ENCODE measurements around the gene EXOC6B.

Gene EXOC6B

DNA sequence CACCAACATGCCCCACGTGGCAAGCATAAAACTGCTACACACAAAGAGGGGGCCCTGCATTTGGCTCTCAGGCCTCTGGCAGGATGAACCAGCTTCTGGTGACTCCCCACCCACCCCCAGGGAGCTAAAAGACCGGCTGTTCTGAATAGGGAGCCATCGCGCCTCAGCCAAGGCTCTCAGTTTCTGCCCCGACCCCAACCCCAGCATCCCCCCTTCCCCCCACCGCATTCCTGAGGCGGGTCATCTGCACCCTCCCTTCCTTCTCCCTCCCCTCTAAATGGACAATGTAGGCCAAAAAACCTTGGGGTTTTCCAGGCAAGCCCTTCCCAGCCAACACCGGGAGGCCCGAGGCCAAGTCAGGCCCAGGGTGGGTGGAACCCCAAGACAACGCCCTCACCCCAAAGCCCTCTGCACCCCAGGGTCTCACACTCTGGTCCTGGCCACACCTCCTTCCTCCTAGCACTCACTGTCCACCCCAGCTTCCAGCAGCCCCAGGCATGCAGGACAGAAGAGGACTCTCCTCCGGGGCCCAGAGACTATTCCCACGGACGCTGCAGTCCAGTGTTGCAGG, 683.9 kb downstream of the EXOC6B start:
- DNase-seq: no peak

DNA sequence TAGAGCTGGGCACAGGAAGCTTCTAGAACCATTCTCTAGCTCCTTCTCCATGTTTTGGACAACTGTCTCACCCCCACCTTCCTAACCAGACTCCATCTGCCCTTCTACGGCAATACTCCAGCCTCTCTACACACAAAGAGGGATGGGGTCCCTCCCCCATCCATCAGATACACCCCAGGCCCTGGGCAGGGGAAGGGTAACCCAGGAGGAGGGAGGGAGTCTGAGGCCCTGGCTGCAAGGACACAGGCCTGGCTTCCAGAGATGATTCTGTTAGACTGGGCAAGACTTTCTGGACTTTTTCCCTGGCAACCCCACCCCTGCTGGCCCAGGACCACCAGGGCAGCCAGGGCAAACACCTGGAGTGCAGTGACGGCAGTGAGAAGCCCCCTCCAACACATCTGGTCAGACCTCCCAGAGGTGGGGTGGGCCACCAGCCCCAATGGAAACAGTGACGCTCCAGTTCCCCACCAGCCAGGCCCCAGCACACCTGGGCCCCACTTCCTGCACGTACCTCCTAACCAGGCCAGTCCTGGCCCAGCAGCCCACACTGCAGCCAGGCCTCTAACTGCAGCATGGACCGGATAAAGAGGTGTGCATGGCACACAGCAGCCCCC, 684.7 kb downstream of the EXOC6B start:
- no peak for DNase-seq

DNA sequence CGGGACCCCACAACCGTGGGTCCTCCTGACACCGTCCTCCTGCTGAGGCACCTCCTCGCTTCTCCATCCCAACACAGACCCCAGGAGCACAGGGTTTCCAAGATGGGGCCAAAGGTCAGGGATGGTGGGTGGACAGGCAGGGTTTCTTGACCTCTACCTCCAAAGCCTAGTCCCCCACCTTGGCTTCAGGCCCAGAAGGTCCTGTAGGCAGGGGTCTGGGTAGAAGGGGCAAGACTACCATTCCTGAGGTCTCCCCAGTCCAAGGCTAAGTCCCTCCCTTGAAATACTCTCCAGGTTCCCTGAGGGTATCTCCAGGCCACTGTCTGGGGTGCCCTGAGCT, 685.2 kb downstream of the EXOC6B start:
- DNase-seq: no peak

DNA sequence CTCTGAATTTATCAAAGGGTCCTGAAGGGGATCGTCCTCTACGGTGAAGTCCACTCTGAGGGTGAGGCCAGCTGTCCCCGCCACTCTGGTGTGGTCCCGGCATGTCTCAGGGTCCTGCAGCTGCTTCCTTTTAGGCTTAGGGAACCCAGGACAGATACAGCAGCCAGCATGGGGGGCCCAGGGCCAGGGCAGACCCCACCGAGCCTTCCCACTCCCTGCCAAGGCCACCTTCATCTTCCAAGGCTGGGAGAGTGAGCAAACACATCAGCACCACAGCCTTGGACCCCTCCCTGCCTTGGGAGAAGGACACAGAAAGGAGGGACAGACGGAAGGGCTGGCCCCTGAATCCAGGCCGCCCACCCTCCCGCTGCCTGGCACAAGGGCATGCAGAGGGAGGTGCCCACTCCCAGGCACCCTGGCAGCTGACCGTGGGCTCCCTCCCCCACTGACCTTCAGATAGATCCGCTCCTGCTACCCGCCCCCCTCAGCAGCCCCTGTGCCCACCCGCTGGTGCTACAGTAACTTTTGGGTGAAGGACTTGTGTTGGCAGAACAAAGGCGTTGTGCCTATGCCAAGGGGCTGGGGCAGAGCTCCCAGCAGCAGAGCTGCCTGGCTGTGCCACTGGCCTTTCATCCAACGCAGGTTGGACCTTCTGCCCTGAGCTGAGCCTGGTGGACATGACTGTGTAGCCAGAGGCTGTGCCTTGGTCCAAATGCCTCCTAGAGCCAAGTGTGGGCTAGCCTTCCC, 685.8 kb downstream of the EXOC6B start:
- no peak for DNase-seq

DNA sequence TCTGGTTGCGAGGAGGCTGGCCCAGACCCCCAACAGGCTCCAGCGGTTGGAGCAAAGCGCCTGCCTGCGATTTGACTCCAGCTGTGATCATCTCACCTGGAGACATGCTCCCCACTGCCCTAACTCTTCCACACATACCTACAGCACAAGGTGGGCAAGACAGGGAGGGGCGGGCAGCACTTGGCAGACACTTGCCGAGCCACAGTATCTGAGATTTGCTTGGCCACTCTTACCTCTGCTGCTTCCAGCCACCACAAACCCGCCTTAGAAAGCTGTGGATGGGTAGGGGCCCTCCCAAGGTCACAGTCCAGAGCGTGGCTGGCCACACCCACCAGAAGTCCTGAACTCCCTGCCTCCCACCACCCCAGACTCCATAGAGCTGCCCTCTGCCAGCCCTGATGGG, 686.4 kb downstream of the EXOC6B start:
- DNase-seq: no peak

DNA sequence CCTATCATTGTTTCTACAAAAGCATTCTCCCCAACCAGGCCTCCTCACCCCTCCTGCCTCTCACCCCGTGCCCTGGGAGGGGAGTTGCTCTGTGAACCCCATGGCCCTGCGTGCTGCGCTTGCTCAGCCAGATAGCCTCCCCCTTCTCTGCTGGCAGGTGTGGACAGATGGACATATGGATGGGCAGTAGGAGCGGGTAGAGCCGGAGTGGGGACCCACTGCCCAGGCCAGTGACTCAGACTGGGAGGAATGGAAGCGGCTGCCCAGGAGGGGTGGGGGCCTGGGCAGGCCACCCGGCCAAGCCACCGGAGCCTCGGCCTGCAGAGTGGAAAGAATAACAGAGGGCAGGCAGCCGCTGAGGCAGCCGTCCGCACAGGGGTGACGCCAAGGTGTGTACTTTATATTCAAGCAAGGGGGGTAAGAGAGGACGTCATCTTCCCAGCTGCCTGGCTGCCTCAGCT, 686.9 kb downstream of the EXOC6B start:
- no peak for DNase-seq

DNA sequence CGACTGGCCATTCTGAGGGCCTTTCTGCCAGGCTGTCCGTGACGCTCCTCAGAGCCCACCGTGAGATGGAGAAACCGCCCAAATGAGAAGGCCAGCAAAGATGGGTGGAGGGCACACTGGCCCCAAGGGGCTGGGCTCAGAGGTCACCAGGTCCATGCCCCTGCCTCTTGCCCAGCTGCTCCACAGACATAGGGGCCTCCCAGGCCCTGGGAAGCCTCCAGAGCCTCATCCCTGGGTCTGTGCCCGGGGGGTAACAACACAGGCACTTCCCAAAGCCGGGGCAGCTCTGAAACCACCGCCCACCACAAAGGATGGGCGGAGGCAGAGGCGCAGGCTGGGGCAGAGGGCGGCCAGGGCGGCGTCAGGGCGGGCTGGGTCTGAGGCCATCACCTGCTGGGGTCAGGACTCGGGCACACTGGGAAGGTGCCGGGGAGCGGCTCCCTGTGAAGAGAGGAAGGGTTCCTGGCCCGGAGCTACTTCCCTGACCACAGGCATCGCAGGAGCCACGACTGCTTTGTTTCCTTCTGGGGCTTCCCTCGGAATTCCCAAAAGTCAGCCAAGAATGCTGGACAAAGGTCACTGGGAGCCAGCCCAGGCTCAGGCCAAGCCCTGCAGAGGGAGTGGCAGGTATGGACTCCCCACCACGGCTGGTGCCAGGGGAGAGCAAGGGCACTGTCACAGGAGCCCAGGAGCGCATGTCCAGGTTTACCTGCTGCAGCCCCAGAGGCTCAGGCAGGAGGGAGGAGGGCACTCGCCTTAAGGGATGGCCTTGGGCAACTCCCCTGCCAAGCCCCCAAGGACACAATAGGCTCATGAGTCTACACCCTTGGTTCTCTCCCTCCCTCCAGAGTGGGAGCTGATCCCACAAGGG, 687.6 kb downstream of the EXOC6B start:
- no peak for DNase-seq

DNA sequence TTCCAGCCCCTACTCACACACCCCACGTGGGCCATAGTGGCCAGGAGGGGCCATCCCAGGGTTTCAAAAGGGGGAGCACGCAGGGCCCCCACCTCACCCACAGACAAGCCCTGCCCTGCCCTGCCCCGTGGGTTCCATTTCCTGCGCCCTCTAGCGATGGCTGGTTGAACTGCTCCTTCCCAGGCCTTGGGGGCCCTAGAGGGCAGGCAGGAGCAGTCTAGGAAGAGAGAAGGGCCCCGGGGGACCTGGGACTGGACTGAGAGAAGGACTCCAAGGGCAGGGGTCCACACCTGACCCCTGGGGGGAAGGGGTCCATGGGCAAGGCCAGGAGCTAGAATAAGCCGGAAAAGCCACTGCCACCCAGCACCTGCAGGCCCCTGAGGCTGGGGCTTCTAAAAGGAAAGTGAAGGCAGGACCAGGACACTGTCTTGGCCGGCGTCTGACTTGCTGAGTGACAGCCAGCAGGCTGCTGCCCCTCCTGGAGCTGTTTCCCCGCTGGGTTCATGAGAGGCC, 688.3 kb downstream of the EXOC6B start:
- no peak for DNase-seq

DNA sequence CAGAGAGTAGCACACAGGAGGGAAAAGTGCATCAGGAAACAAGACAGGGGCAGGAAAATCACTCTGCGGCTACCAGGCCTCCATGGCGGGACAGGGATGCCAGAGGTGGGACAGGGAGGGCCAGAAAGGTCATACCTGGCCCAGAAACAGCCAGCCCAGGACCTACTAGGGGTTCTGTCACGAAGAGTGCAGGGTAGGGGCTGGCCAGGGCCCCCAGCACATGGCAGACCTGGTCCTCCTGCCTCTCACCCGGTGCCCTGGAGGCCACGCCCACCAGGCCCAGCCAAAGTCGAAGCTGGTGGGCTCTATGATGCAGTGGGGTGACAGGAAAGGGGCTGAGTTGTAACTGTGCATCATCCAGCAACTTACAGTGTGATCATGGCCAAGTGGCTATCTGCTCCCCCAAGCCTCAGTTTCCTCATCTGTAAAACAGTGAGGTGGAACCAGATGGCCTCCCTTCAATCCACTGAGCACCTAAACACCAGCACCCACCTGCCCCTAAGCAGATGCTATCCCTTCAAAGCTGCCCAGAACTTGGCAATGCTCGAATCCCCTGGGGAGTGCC, 688.8 kb downstream of the EXOC6B start:
- DNase-seq: no peak

DNA sequence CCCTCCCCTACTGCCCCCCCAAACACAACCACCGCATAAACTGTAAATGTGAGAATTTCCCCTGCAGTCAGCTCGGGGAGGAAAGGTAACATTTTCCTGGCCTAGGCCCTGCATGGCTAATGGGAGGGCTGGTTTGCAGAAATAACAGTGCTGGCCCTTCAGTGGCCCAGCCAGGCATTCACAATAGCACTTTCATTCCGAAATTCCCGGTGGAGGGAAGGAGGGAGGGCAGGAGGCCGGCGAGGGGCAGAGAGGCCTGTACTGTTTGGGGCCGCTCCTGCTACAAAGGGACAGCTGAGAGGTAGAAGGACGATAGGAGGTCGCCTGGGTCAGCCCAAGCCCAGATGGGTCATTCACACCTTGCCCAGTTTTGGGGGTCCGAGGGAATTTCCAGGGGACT, 689.5 kb downstream of the EXOC6B start:
- no peak for DNase-seq

DNA sequence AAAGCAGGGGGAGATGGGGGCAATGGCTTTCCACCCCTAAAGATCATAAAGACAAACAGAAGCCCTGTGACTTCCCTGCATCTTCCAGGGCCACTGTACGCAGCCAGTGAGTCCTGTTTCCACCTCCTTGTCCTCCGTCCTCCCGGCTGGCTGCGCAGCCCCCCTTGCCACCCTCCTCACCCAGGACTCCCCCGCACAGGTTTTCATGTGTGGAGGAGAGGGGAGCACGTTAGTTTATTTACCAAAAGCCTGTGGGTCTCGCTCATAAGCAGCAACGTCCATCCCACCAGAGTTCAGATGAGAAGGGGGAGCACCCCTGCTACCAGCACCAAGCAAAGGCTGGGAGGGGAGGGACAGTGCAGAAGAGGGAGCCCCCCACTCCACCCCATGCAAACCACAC, 689.9 kb downstream of the EXOC6B start:
- no peak for DNase-seq

DNA sequence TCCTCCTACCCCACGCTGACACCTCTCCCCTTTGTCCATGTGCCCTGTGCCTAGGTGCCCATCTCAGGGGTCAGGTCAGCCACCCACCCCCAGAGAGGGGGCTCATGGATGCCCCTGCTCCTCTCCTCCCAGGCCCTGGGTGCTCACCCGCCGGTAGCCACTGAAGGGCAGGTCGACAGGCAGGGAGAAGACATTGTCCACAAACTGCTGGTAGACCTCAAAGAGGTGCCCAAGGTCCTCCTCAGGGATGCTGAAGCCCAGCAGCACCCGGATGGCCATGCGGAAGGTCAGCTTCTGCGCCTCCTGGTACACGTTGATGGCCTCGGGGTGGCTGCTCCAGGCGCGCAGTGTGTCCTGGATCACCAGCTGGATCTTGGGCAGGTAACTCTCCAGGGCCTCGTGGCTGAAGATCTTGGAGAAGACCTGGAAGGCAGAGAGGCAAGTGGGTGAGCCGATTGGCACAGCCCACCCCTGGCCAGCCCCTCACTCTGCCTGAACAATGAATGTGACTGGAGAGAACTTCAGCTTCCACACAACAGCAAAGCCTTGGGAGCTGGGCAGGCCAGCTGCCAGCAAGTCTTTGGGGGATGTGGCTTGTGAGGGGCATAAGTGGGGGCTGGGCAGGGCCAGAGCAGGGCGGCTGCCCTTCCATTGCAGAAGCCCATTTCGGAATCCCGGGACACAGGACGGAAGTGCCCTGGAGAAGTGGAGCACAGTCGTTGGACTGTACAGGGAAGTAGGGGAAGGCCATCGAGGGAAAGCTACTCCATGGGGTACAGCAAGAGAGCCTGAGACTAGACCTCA, 690.6 kb downstream of the EXOC6B start:
- DNase-seq: no peak

DNA sequence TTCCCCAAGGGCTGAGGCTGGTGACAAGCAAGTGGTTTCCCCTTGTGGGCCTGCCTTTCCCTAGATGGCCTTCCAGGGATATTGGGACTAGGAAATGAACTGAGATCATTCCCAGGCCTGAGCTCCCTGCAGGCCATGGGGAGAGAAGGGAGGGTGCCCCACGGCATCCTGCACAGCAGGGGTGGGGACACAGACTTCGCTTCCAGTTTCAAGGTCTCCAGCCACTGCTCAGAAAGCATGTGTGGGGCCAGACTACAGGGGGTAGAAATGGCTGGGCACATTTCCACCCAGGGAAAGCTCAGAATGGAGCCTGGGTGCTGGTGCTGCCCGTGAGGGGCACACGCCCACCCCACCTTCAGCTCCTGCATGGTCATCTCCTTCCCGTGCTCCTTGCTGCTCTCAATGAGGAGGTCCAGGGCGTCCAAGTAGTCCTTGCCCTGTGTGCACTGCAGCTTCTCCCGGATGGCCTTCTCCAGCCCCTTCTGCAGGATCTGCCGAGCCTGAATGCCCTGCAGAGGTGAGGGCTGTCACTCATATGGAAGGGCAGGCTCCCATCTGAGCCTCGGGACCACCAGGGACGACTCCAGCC, 691.3 kb downstream of the EXOC6B start:
- DNase-seq: no peak

DNA sequence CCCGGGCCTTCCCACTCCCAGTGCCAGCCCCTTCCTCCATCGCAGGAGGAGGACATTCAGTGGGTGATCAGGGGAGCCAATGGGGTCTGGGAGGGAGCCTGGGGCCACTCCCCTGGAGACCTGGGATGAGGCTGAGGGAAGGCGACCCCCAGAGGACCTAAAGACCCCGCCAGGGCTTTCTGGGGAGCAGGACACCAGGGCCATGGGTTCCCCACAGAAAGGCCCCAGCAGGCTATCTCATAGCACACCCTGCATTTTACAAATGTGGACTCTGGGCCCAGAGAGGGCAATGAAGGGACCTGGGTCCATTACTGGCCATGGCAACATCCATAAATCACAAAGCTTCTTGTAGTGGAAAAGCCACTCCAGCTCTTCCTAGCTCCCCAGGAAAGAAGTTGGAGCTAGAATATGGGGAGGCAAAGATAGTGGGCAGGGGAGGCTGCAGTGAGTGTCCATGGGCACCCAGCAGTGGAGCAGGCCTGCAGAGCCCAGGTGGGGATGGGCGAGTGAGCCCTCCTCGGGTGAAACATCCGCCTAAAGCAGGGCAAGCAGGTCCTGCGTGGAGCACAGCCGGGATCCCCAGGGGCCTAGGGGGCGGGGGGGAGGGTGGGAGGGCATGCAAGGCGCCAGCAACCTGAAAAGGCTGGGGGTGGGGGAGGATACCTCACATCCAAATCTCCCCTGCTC, 692.0 kb downstream of the EXOC6B start:
- DNase-seq: no peak

DNA sequence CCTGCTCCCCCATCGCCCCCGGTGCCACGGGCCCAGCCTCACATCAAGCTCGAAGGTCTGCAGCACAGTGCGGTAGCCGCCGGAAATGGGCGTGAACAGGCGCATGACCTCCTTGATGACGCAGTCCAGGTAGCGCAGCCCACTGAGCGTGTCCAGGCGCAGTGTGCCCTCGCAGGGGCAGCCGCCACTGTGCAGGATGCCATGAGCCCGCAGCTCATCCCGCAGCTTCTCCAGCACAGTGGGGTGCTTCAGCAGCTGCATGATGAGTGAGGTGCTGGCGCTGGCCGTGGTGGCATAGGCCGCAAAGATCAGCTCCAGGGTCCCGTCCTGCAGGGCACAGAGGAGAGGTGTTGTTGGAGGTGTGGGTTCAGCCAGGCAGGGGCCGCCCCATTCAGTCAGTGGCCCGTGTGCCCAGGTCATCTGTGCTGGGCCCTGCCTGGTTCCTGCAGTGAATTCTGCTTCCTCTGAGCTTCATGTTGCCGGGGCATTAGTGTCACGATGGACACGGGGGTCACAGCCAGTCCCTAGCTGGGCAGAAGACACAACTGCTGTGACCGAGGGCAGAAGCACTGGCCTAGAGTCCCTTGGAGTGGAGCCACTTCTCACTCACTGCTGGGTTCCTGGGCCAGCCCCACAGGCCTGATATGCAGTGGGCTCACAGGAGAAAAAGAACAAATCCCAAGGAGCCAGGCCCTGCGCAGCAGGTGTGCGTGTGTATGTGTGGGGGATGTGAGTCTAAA, 692.7 kb downstream of the EXOC6B start:
- DNase-seq: no peak

DNA sequence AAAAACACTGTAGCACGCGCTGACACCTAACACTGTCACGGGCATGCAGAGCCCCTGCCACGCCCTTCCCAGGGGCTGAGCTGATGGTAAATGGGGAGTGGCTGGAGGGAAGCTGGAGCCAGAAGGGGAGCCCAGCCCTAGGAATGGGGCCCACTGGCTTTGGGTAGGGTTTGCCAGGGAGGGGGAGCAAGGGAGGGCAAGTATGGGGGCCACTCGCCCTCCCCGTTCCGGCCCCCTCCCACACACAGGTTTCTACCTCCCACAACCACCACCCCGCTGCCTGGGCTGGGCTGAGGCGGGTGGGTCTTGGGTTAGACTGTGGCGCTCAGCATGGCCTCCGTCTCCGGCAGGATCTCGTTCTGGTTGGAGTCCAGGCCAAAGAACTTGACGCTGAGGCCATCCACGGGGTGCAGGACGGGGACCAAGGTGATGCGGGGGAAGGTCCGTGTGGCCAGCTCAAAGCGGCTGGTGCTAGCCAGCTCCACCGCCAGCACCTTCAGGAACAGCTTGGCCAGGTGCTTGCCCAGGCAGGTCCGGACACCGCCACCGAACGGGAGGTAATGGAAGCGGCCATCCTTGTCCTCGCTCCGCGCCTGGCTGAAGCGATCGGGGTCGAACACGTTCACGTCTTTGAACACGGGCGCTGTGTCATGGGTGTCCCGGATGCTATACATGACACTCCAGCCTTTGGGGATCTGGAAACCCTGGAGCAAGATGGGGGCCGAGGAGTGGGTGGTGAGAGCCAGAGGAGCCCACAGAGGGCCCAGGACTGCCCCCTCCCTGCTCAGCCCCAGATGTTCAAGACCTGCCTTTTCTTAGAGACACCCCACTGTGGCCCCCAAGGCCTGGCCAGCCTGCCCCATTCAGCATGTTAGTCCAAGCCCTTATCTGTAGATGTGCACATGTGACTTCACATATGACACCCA, 693.7 kb downstream of the EXOC6B start:
- no peak for DNase-seq

DNA sequence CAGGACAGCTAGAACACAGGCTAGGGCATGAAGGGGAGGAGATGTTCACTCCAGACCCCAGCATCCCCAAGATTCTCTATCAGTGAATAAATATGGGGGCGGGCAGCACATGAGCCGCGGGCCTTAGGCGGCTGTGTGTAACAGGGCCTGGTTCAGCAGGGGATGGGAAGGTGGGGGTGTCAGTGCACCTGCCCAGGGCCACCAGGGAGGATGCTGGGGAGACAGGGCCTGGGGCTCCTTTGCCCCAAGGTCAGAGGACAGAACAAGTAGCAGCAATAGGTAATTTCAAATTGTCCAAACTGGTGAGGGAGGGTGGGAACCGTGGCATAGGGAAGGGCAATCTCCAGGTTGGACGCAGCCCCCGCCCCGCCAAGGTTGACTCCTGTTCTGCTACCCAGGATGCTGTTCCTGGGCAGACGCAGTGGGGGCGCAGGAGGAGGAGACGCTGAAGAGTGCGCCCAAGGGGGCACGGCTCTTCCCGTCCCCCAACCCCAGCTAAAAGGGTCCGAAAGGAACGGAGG, 694.4 kb downstream of the EXOC6B start:
- DNase-seq: no peak

DNA sequence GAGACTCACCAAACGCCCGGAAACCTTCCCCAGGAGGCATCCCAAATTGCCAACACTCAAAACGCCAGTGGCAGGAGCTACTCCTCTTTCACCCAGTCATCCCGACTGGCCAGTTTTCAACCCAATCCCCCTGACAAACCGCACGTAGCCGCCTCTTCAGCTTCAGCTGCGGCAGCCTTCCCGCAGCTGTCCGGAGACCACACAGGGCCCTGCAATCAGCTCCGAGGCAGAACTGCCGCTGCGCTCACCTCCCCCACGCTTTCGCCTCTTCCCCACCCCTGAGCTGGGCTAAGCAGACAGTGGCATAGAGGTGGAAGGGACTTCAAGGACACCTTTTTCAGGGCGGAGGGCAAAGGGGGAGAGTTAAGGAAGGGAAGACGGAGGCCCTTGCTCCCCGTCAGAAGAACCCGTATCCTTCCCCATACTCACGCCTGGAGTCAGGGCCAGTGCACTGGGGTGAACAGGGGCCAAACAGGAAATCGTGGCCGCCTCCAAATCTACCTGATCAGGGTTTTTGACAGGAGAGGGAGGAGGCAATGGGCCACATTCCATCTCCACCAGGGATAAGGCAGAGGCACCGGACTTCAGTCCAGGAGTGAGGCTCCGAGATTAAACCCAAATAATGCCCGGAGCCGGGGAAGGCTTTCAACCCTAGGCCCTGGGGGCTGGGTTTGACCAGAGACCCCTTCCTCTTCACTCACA, 695.0 kb downstream of the EXOC6B start:
- DNase-seq: no peak

Data from SIG-M5 (cell line).